IMR-90 (cell line): Measurements from ENCODE around the gene BORA. TPM values are rescaled to one million over a fixed set of nuclear protein-coding genes. Genes with fewer than 3 reads are reported as not detected.

Experiments
- ATAC-seq: fragments of 200-7000 bp; cut with Tn5 transposase; 2 replicates; pipeline ENCODE4 v1.9.1; 2020; ENCODE audit warnings: low read depth, mild to moderate bottlenecking, moderate library complexity
- BruUV-seq: library from RNA; stranded (reverse); fragments of 400-500 nt; replicated peaks from 2 replicates; lab custom pipeline; 2021; lab: Mats Ljungman, UMichigan
- CTCF ChIA-PET: fragments of 300-600 bp; formaldehyde crosslinking; extraction: SDS; loops from one replicate; lab custom pipeline; 2021; ENCODE audit warnings: antibody characterized with exemption; lab: Yijun Ruan, JAX
- POLR2A ChIA-PET: fragments of 300-600 bp; sonication (Branson Sonifier 250); formaldehyde crosslinking; loops from one replicate; lab custom pipeline; 2022; ENCODE audit warnings: antibody characterized with exemption; ENCODE audit not compliant: unreplicated experiment; lab: Charles Lee
- DNase-seq: peaks from one replicate; pipeline ENCODE4 v3.0.0; 2013
- H2AFZ ChIP-seq: replicated peaks from 2 replicates; pipeline ENCODE3; 2013; ENCODE audit warnings: low read length, mild to moderate bottlenecking; ENCODE audit not compliant: poor library complexity
- H2AK5ac ChIP-seq: 2 replicates; pipeline ENCODE4 v1.6.1; 2013; ENCODE audit warnings: low read depth, low read length, inconsistent platforms
- H2AK9ac ChIP-seq: replicated peaks from 2 replicates; pipeline ENCODE3; 2013; ENCODE audit warnings: mild to moderate bottlenecking, low read depth, low read length, moderate library complexity; ENCODE audit not compliant: poor library complexity
- H2BK120ac ChIP-seq: 2 replicates; pipeline ENCODE4 v1.6.1; 2013; ENCODE audit warnings: low read depth, low read length, inconsistent platforms
- H2BK15ac ChIP-seq: 3 replicates; pipeline ENCODE4 v1.6.1; 2013; ENCODE audit warnings: low read depth, low read length, inconsistent platforms
- H2BK20ac ChIP-seq: 2 replicates; pipeline ENCODE4 v1.6.1; 2013; ENCODE audit warnings: low read depth, mild to moderate bottlenecking, inconsistent platforms, low read length, moderate library complexity
- H2BK5ac ChIP-seq: 2 replicates; pipeline ENCODE4 v1.6.1; 2013; ENCODE audit warnings: mild to moderate bottlenecking, low read depth, low read length, inconsistent platforms; ENCODE audit not compliant: poor library complexity, severe bottlenecking
- H3K14ac ChIP-seq: replicated peaks from 2 replicates; pipeline ENCODE4 v1.6.1; 2013; ENCODE audit warnings: low read depth, low read length, inconsistent platforms
- H3K18ac ChIP-seq: 2 replicates; pipeline ENCODE4 v1.6.1; 2013; ENCODE audit warnings: low read depth, low read length, control low read depth
- H3K23ac ChIP-seq: 2 replicates; pipeline ENCODE4 v1.6.1; 2013; ENCODE audit warnings: low read depth, low read length, inconsistent platforms
- H3K27ac ChIP-seq: 2 replicates; pipeline ENCODE4 v1.5.1; 2013; ENCODE audit warnings: mild to moderate bottlenecking, control low read depth, low read length; ENCODE audit not compliant: insufficient read depth
- H3K27me3 ChIP-seq: 2 replicates; pipeline ENCODE4 v1.6.1; 2013; ENCODE audit warnings: low read length; ENCODE audit not compliant: control insufficient read depth, insufficient read depth
- H3K36me3 ChIP-seq: 2 replicates; pipeline ENCODE4 v1.6.1; 2013; ENCODE audit warnings: low read length, mixed read lengths; ENCODE audit not compliant: control insufficient read depth, insufficient read depth
- H3K4ac ChIP-seq: 2 replicates; pipeline ENCODE4 v1.6.1; 2013; ENCODE audit warnings: low read depth, low read length, inconsistent platforms
- H3K4me1 ChIP-seq: 2 replicates; pipeline ENCODE4 v1.6.1; 2013; ENCODE audit warnings: low read length, mixed read lengths; ENCODE audit not compliant: control insufficient read depth, insufficient read depth
- H3K4me2 ChIP-seq: 2 replicates; pipeline ENCODE4 v1.6.1; 2013; ENCODE audit warnings: low read depth, mild to moderate bottlenecking, control low read depth, low read length, moderate library complexity
- H3K4me3 ChIP-seq: 2 replicates; pipeline ENCODE4 v1.5.1; 2013; ENCODE audit warnings: low read depth, mild to moderate bottlenecking, control low read depth, low read length, moderate library complexity; ENCODE audit not compliant: insufficient read depth
- H3K56ac ChIP-seq: 2 replicates; pipeline ENCODE4 v1.6.1; 2013; ENCODE audit warnings: low read length, inconsistent platforms; ENCODE audit not compliant: insufficient read depth; ENCODE audit errors: extremely low read depth
- H3K79me1 ChIP-seq, 2 experiments: 2 replicates each; pipeline ENCODE4 v1.6.1; 2013; ENCODE audit warnings: low read length in 2 of 2, inconsistent platforms in 1 of 2, low read depth in 1 of 2
- H3K9ac ChIP-seq: 2 replicates; pipeline ENCODE4 v1.6.1; 2013; ENCODE audit warnings: low read depth, low read length, control low read depth
- H3K9me1 ChIP-seq: 2 replicates; pipeline ENCODE4 v1.6.1; 2013; ENCODE audit warnings: low read length, inconsistent platforms; ENCODE audit not compliant: insufficient read depth
- H3K9me3 ChIP-seq: 2 replicates; pipeline ENCODE4 v1.6.1; 2013; ENCODE audit warnings: low read length; ENCODE audit not compliant: control insufficient read depth, insufficient read depth
- H4K20me1 ChIP-seq: 2 replicates; pipeline ENCODE4 v1.6.1; 2013; ENCODE audit warnings: low read length, inconsistent platforms; ENCODE audit not compliant: insufficient read depth
- H4K5ac ChIP-seq: 2 replicates; pipeline ENCODE4 v1.6.1; 2013; ENCODE audit warnings: mild to moderate bottlenecking, low read depth, low read length, control low read depth
- H4K8ac ChIP-seq, 2 experiments: 2 replicates each; pipeline ENCODE4 v1.6.1; 2013; ENCODE audit warnings: low read depth in 2 of 2, low read length in 2 of 2, control low read depth in 1 of 2, inconsistent platforms in 1 of 2
- H4K91ac ChIP-seq: 2 replicates; pipeline ENCODE4 v1.6.1; 2013; ENCODE audit warnings: low read depth, low read length, inconsistent platforms; ENCODE audit not compliant: insufficient read depth
- BHLHE40 ChIP-seq: fragments of 150-350 bp; IDR thresholded peaks from 2 replicates; pipeline ENCODE4 v1.6.1; 2016; ENCODE audit warnings: mild to moderate bottlenecking, low read depth, low read length
- CEBPB ChIP-seq: IDR thresholded peaks from 2 replicates; pipeline ENCODE4 v1.6.1; 2012; ENCODE audit warnings: low read depth, low read length, improper control_type of control experiment
- CHD1 ChIP-seq: IDR thresholded peaks from 2 replicates; pipeline ENCODE4 v1.6.1; 2012; ENCODE audit warnings: low read depth, low read length, improper control_type of control experiment
- FOS ChIP-seq: fragments of 150-350 bp; IDR thresholded peaks from 2 replicates; pipeline ENCODE4 v1.6.1; 2016; ENCODE audit warnings: low read depth, low read length
- MAFK ChIP-seq: IDR thresholded peaks from 2 replicates; pipeline ENCODE4 v1.6.1; 2012; ENCODE audit warnings: low read depth, low read length, improper control_type of control experiment
- MAZ ChIP-seq: IDR thresholded peaks from 2 replicates; pipeline ENCODE4 v1.6.1; 2012; ENCODE audit warnings: low read depth, mild to moderate bottlenecking, low read length, improper control_type of control experiment, moderate library complexity, borderline replicate concordance
- MXI1 ChIP-seq: IDR thresholded peaks from 2 replicates; pipeline ENCODE4 v1.6.1; 2012; ENCODE audit warnings: low read depth, mild to moderate bottlenecking, low read length, moderate library complexity, borderline replicate concordance
- NFE2L2 ChIP-seq: fragments of 150-350 bp; IDR thresholded peaks from 2 replicates; pipeline ENCODE4 v1.6.1; 2016; ENCODE audit warnings: low read depth, mild to moderate bottlenecking, low read length
- POLR2A ChIP-seq: IDR thresholded peaks from 2 replicates; pipeline ENCODE4 v1.6.1; 2012; ENCODE audit warnings: mild to moderate bottlenecking, low read depth, low read length
- RAD21 ChIP-seq: IDR thresholded peaks from 2 replicates; pipeline ENCODE4 v1.6.1; 2012; ENCODE audit warnings: low read length, improper control_type of control experiment
- RCOR1 ChIP-seq: IDR thresholded peaks from 2 replicates; pipeline ENCODE4 v1.6.1; 2012; ENCODE audit warnings: mild to moderate bottlenecking, low read length, improper control_type of control experiment; ENCODE audit not compliant: insufficient replicate concordance
- RFX5 ChIP-seq: IDR thresholded peaks from 2 replicates; pipeline ENCODE4 v1.8.0; 2012; ENCODE audit warnings: low read depth, mild to moderate bottlenecking, low read length, moderate library complexity
- SMC3 ChIP-seq: fragments of 150-350 bp; IDR thresholded peaks from 2 replicates; pipeline ENCODE4 v1.6.1; 2016; ENCODE audit warnings: low read depth, mild to moderate bottlenecking, antibody characterized with exemption, low read length, moderate library complexity
- WGBS, 2 experiments: methylation state at CpG; one replicate each; pipeline versions ENCODE4 v1.1.5 to v1.1.7; 2013; ENCODE audit warnings: missing lambda C conversion rate in 2 of 2; ENCODE audit not compliant: insufficient read length in 1 of 2; ENCODE audit errors: extremely low coverage in 2 of 2; 5-methylcytosine and 5-hydroxymethylcytosine counted together
- dilution Hi-C: fragments of 300-500 bp; cut with HindIII; formaldehyde crosslinking; loops from one replicate; pipeline ENCODE4 v1.14.3; 2018; ENCODE audit warnings: low sequenced_read_pairs; ENCODE audit not compliant: unreplicated experiment
- in situ Hi-C: fragments of 300-500 bp; cut with MboI; formaldehyde crosslinking; loops from 3 replicates; pipeline ENCODE4 v1.14.3; 2019; ENCODE audit warnings: low sequenced_read_pairs, inconsistent platforms, mixed read lengths
- intact Hi-C: fragments of 100-400 bp; cut with micrococcal nuclease; formaldehyde crosslinking; loops from 2 replicates; pipeline ENCODE4 v1.10.0; 2022
- polyA plus RNA-seq, 3 experiments: library from polyadenylated mRNA; depleted of rRNA; stranded (reverse); fragments of >200 nt; gene quantifications; 2 replicates each; pipeline ENCODE4 v1.2.3, GENCODE V29; 2012; ENCODE audit warnings: low replicate concordance in 1 of 3
- total RNA-seq: library from RNA; depleted of rRNA; stranded (reverse); fragments of >200 nt; gene quantifications from 2 replicates; pipeline ENCODE4 v1.2.3, GENCODE V29; 2012
- TF ChIP-seq, protein P1 (sequence below): fragments of 150-350 bp; IDR thresholded peaks from 2 replicates; pipeline ENCODE4 v1.6.1; 2017; ENCODE audit warnings: mild to moderate bottlenecking, antibody characterized with exemption, low read length, low read depth
- TF ChIP-seq, protein P2 (sequence below): fragments of 150-350 bp; IDR thresholded peaks from 2 replicates; pipeline ENCODE4 v1.6.1; 2016; ENCODE audit warnings: low read depth, mild to moderate bottlenecking, low read length, moderate library complexity, borderline replicate concordance
- TF ChIP-seq, protein P3 (sequence below): conservative IDR thresholded peaks from 2 replicates; pipeline ENCODE4 v1.5.1; 2012; ENCODE audit warnings: mild to moderate bottlenecking, low read depth, low read length, improper control_type of control experiment

The BORA gene
- total and polyA plus RNA-seq, 2 of the 4 experiments (the other 2 are of a cell fraction) = 4.0 to 12.2 TPM

DNA sequence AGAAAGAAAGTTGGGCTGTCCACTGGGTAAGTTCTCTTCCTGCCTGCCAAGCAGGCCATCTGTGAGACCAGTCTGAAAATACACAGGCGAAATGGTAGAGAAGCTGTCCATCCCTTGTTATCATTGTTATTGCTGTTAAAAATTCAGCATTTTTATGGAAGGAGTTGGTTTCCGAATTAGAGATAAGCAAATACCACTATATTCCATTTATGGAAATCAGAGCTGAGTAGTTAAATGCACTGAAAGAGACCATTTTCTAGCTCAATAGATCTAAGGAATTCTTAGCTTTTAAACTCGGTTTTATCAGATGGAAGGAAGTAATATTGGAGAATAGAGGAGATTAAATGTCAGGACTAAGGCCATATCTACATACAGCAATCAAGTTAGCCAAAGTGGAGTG, 41.0 kb upstream of the BORA start:
- Histone ChIP-seq H3K14ac (no peak overlapping the region), H2BK5ac (no peak overlapping the region), H3K4ac (no peak overlapping the region), H4K5ac (no peak overlapping the region), H4K91ac (no peak overlapping the region), H4K8ac (no peak overlapping the region), H2BK20ac (no peak overlapping the region), H3K27me3 (peaks cover 2% of the 10 kb centered on the region; the same call in 1 of the 2 replicates), H3K18ac (no peak overlapping the region), H3K23ac (no peak overlapping the region), H2AFZ (no peak overlapping the region), H3K56ac (no peak overlapping the region), H3K9me3 (no peaks in the 10 kb centered on the region), H4K20me1 (no peaks in the 10 kb centered on the region), H3K36me3 (no peaks in the 10 kb centered on the region), H3K27ac (no peak overlapping the region), H3K79me1 (no peaks in the 10 kb centered on the region), H2BK120ac (no peak overlapping the region), H2BK15ac (no peak overlapping the region), H3K4me2 (no peak overlapping the region), H3K9ac (no peak overlapping the region), H3K4me3 (no peak overlapping the region), H3K9me1 (no peaks in the 10 kb centered on the region), H2AK5ac (no peak overlapping the region), H3K4me1 (no peaks in the 10 kb centered on the region), H2AK9ac (no peak overlapping the region)
- CTCF ChIA-PET = no interaction called here
- ATAC-seq (no peak), DNase-seq (no peak)
- BruUV-seq = no TSS peak
- intact Hi-C loops (no loop called here), dilution Hi-C loops (no loop called here), in situ Hi-C loops (loop anchor here (25.0 kb wide), 1 partner anchor 1724 kb away; no protein-coding TSS in a partner anchor)
- no CpG with 5 or more reads among the region's 3 CpGs for WGBS, 2 experiments
- TF ChIP-seq SMC3 = no peak
- TF ChIP-seq, protein P1, sequence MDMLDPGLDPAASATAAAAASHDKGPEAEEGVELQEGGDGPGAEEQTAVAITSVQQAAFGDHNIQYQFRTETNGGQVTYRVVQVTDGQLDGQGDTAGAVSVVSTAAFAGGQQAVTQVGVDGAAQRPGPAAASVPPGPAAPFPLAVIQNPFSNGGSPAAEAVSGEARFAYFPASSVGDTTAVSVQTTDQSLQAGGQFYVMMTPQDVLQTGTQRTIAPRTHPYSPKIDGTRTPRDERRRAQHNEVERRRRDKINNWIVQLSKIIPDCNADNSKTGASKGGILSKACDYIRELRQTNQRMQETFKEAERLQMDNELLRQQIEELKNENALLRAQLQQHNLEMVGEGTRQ = no peak
- TF ChIP-seq, protein P2, sequence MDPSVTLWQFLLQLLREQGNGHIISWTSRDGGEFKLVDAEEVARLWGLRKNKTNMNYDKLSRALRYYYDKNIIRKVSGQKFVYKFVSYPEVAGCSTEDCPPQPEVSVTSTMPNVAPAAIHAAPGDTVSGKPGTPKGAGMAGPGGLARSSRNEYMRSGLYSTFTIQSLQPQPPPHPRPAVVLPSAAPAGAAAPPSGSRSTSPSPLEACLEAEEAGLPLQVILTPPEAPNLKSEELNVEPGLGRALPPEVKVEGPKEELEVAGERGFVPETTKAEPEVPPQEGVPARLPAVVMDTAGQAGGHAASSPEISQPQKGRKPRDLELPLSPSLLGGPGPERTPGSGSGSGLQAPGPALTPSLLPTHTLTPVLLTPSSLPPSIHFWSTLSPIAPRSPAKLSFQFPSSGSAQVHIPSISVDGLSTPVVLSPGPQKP = no peak
- no peak for TF ChIP-seq CEBPB
- TF ChIP-seq RCOR1 = no peak
- TF ChIP-seq BHLHE40 = no peak
- TF ChIP-seq FOS = no peak
- no peak for TF ChIP-seq CHD1
- TF ChIP-seq, protein P3, sequence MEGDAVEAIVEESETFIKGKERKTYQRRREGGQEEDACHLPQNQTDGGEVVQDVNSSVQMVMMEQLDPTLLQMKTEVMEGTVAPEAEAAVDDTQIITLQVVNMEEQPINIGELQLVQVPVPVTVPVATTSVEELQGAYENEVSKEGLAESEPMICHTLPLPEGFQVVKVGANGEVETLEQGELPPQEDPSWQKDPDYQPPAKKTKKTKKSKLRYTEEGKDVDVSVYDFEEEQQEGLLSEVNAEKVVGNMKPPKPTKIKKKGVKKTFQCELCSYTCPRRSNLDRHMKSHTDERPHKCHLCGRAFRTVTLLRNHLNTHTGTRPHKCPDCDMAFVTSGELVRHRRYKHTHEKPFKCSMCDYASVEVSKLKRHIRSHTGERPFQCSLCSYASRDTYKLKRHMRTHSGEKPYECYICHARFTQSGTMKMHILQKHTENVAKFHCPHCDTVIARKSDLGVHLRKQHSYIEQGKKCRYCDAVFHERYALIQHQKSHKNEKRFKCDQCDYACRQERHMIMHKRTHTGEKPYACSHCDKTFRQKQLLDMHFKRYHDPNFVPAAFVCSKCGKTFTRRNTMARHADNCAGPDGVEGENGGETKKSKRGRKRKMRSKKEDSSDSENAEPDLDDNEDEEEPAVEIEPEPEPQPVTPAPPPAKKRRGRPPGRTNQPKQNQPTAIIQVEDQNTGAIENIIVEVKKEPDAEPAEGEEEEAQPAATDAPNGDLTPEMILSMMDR = no peak
- TF ChIP-seq MAZ = no peak
- TF ChIP-seq RAD21 = no peak
- TF ChIP-seq POLR2A = no peak
- TF ChIP-seq NFE2L2 = no peak
- TF ChIP-seq MXI1 = no peak
- no peak for TF ChIP-seq MAFK
- no peak for TF ChIP-seq RFX5
- POLR2A ChIA-PET = interaction anchor here (0.7 kb wide), 1 partner anchor 10 kb away, joined by 3 read pairs; no protein-coding TSS in a partner anchor
